ENCODE measurements around the gene PLIN5. TPM values are rescaled to one million over a fixed set of nuclear protein-coding genes. Genes with fewer than 3 reads are reported as not detected.
A peak's percentile ranks its signal among the peaks of the same experiment; 100 is the strongest.

The PLIN5 gene
- total RNA-seq (1 to 10 TPM; 2.3 to 2.6 TPM), polyA plus RNA-seq (under 1 TPM; 0.28 to 0.90 (median 0.30) TPM), total RNA-seq (0.06 to 3.0 (median 0.29) reads per million in 6 experiments)

- H3K27ac Mint-ChIP-seq = peak within 1 kb of the TSS in 2 of 10 donors; percentile 37 to 43
- peak within 1 kb of the TSS in 8 of 10 donors; percentile 33 to 74 (median 52) for H3K4me3 Mint-ChIP-seq
- POLR2A ChIA-PET = interaction anchor here (0.8 to 1.0 kb wide), 2 partner anchors 10 kb away, joined by 3 read pairs; no protein-coding TSS in a partner anchor
Observed at GRCh38 chr19:4534836-4535658, at the start of gene PLIN5. TSS of gene PLIN5 (minus strand) at chr19:4535224. CDS start at chr19:4534074, 1,150 bp downstream.

GRCh38 chr19:4583961-4584669, 49.1 kb upstream of the PLIN5 start:
- no peaks in the 10 kb centered on the region for H3K9me3 Mint-ChIP-seq
- peak in 1 of 2 donors; percentile 30 for ATAC-seq
- no peak overlapping the region for H3K27ac Mint-ChIP-seq
- H3K4me1 Mint-ChIP-seq = peaks cover 4 to 13% (median 11%) of the 10 kb centered on the region in 4 donors
- peaks cover 25 to 64% (median 42%) of the 10 kb centered on the region in 5 donors for H3K27me3 Mint-ChIP-seq
- POLR2A ChIA-PET = no interaction called here
- peaks cover 0 to 2% (median 0%) of the 10 kb centered on the region in 3 donors for H3K36me3 Mint-ChIP-seq
- peak overlapping the region in 2 of 10 donors; percentile 34 to 57 for H3K4me3 Mint-ChIP-seq
- peak in 2 of 10 donors; percentile 7 to 8 for DNase-seq

More at GRCh38 chr19:4534836-4535658, at the start of gene PLIN5:
- peak in 9 of 10 donors; percentile 32 to 83 (median 54) for DNase-seq
- Mint-ChIP-seq H3K27me3 (peaks cover 3 to 35% (median 11%) of the 10 kb centered on the region in 5 donors), H3K4me1 (peaks cover 4 to 12% (median 7%) of the 10 kb centered on the region in 4 donors), H3K9me3 (no peaks in the 10 kb centered on the region), H3K36me3 (no peaks in the 10 kb centered on the region)
- peak; percentile 89 to 90 for ATAC-seq

GRCh38 chr19:4582980-4583842, 48.2 kb upstream of the PLIN5 start:
- Mint-ChIP-seq H3K4me3 (peak overlapping the region in 7 of 10 donors; percentile 33 to 65 (median 46)), H3K27me3 (peaks cover 26 to 73% (median 45%) of the 10 kb centered on the region in 5 donors)
- POLR2A ChIA-PET = no interaction called here

GRCh38 chr19:4581666-4582553, 46.9 kb upstream of the PLIN5 start:
- DNase-seq = peak in 1 of 10 donors; percentile 9
- Mint-ChIP-seq H3K36me3 (peaks cover 0 to 2% (median 0%) of the 10 kb centered on the region in 3 donors), H3K4me1 (peaks cover 4 to 13% (median 11%) of the 10 kb centered on the region in 4 donors), H3K27me3 (peaks cover 24 to 75% (median 40%) of the 10 kb centered on the region in 5 donors), H3K4me3 (peak overlapping the region; percentile 29 to 85 (median 66)), H3K9me3 (no peaks in the 10 kb centered on the region), H3K27ac (peak overlapping the region in 1 of 10 donors; percentile 7)
- ATAC-seq = peak; percentile 42 to 54
- POLR2A ChIA-PET = no interaction called here

More at GRCh38 chr19:4582980-4583842, 48.2 kb upstream of the PLIN5 start:
- Mint-ChIP-seq H3K9me3 (no peaks in the 10 kb centered on the region), H3K4me1 (peaks cover 4 to 13% (median 11%) of the 10 kb centered on the region in 4 donors), H3K36me3 (peaks cover 0 to 2% (median 0%) of the 10 kb centered on the region in 3 donors), H3K27ac (no peak overlapping the region)
- ATAC-seq = no peak
- no peak for DNase-seq

- H3K27ac Mint-ChIP-seq = no peak overlapping the region
- POLR2A ChIA-PET = no interaction called here
- H3K27me3 Mint-ChIP-seq = peaks cover 27 to 75% (median 45%) of the 10 kb centered on the region in 5 donors
- H3K9me3 Mint-ChIP-seq = no peaks in the 10 kb centered on the region
- no peak for DNase-seq
- peak in 1 of 2 donors; percentile 25 for ATAC-seq
- H3K4me1 Mint-ChIP-seq = peaks cover 7 to 14% (median 13%) of the 10 kb centered on the region in 4 donors
- H3K4me3 Mint-ChIP-seq = peak overlapping the region in 8 of 10 donors; percentile 22 to 60 (median 46)
- peaks cover 0 to 2% (median 0%) of the 10 kb centered on the region in 3 donors for H3K36me3 Mint-ChIP-seq
Observed at GRCh38 chr19:4580961-4581665, 46.1 kb upstream of the PLIN5 start.

GRCh38 chr19:4580021-4580901, 45.2 kb upstream of the PLIN5 start:
- Mint-ChIP-seq H3K27ac (no peak overlapping the region), H3K4me3 (peak overlapping the region in 3 of 10 donors; percentile 48 to 53 (median 52)), H3K27me3 (peaks cover 25 to 75% (median 45%) of the 10 kb centered on the region in 5 donors), H3K9me3 (no peaks in the 10 kb centered on the region), H3K36me3 (peaks cover 0 to 2% (median 0%) of the 10 kb centered on the region in 3 donors), H3K4me1 (peaks cover 8 to 19% (median 13%) of the 10 kb centered on the region in 4 donors)
- POLR2A ChIA-PET = no interaction called here
- no peak for DNase-seq
- no peak for ATAC-seq

- H3K27me3 Mint-ChIP-seq = peaks cover 25 to 73% (median 45%) of the 10 kb centered on the region in 5 donors
- peak overlapping the region in 1 of 10 donors; percentile 31 for H3K27ac Mint-ChIP-seq
- no peaks in the 10 kb centered on the region for H3K9me3 Mint-ChIP-seq
- H3K36me3 Mint-ChIP-seq = peaks cover 0 to 2% (median 0%) of the 10 kb centered on the region in 3 donors
- ATAC-seq (no peak), DNase-seq (no peak)
- POLR2A ChIA-PET = no interaction called here
- peaks cover 8 to 19% (median 11%) of the 10 kb centered on the region in 4 donors for H3K4me1 Mint-ChIP-seq
- peak overlapping the region in 1 of 10 donors; percentile 30 for H3K4me3 Mint-ChIP-seq
Observed at GRCh38 chr19:4579389-4579788, 44.4 kb upstream of the PLIN5 start.

GRCh38 chr19:4578552-4579248, 43.7 kb upstream of the PLIN5 start:
- Mint-ChIP-seq H3K36me3 (peaks cover 0 to 2% (median 0%) of the 10 kb centered on the region in 3 donors), H3K27ac (peak overlapping the region in 1 of 10 donors; percentile 26), H3K9me3 (no peaks in the 10 kb centered on the region), H3K4me3 (no peak overlapping the region), H3K4me1 (peaks cover 8 to 19% (median 11%) of the 10 kb centered on the region in 4 donors), H3K27me3 (peaks cover 25 to 75% (median 45%) of the 10 kb centered on the region in 5 donors)
- POLR2A ChIA-PET = no interaction called here
- DNase-seq = no peak
- no peak for ATAC-seq

- no peaks in the 10 kb centered on the region for H3K9me3 Mint-ChIP-seq
- no peak overlapping the region for H3K4me3 Mint-ChIP-seq
- POLR2A ChIA-PET = interaction anchor here (1.2 to 2.3 kb wide), 2 partner anchors 55 to 60 kb away, joined by 4 to 8 read pairs; no protein-coding TSS in a partner anchor
- H3K4me1 Mint-ChIP-seq = peaks cover 4 to 15% (median 7%) of the 10 kb centered on the region in 4 donors
- DNase-seq = no peak
- no peak for ATAC-seq
- H3K27me3 Mint-ChIP-seq = peaks cover 18 to 64% (median 37%) of the 10 kb centered on the region in 5 donors
- H3K36me3 Mint-ChIP-seq = peaks cover 0 to under 1% (median 0%) of the 10 kb centered on the region in 3 donors
- H3K27ac Mint-ChIP-seq = no peak overlapping the region
Observed at GRCh38 chr19:4577020-4577782, 42.2 kb upstream of the PLIN5 start.

All from naive thymus-derived CD8-positive, alpha-beta T cell (primary cell).